K562 (cell line): Measurements from ENCODE around the gene TNFRSF18.

ENCODE experiments used
- CTCF ChIP-seq, 3 experiments: IDR thresholded peaks in 2 of 3; conservative IDR thresholded peaks in 1 of 3; 2 replicates each; pipeline ENCODE4 v1.5.1; 2011 to 2012; ENCODE audit warnings: low read length in 3 of 3, mild to moderate bottlenecking in 3 of 3, control low read depth in 2 of 3, improper control_type of control experiment in 1 of 3, inconsistent platforms in 1 of 3, low read depth in 1 of 3, mixed read lengths in 1 of 3, moderate library complexity in 1 of 3; ENCODE audit not compliant: insufficient read depth in 2 of 3
- MAX ChIP-seq: sonication (generic); formaldehyde crosslinking; IDR thresholded peaks from 2 replicates; pipeline ENCODE4 v1.9.0; 2022; ENCODE audit warnings: mild to moderate bottlenecking, missing genetic modification reagents
- POLR2A ChIP-seq: fragments of 450-650 bp; conservative IDR thresholded peaks from 2 replicates; pipeline ENCODE4 v1.6.1; 2016
- PPARD ChIP-seq: fragments of 250-450 bp; sonication (Bioruptor Pico); IDR thresholded peaks from 2 replicates; pipeline ENCODE4 v1.8.0; 2022; ENCODE audit warnings: inconsistent platforms, mild to moderate bottlenecking, moderate library complexity
- RFX5 ChIP-seq: IDR thresholded peaks from 2 replicates; pipeline ENCODE4 v1.6.1; 2011; ENCODE audit warnings: low read depth, mild to moderate bottlenecking, improper control_type of control experiment, low read length
- TCF15 ChIP-seq: fragments of 250-450 bp; sonication (Bioruptor Pico); IDR thresholded peaks from 2 replicates; pipeline ENCODE4 v1.8.0; 2022; ENCODE audit warnings: moderate library complexity, mild to moderate bottlenecking, inconsistent platforms
- VEZF1 ChIP-seq: fragments of 200-800 bp; sonication (Bioruptor generic); IDR thresholded peaks from 2 replicates; pipeline ENCODE4 v1.6.1; 2017; ENCODE audit warnings: missing genetic modification characterization, missing compliant biosample characterization
- ZNF668 ChIP-seq: fragments of 250-450 bp; sonication (Bioruptor Pico); IDR thresholded peaks from 2 replicates; pipeline ENCODE4 v1.8.0; 2022; ENCODE audit warnings: mild to moderate bottlenecking, inconsistent platforms

- TF ChIP-seq CTCF (IDR thresholded peaks at IDR 0.05 in 2 of 3, conservative IDR thresholded peaks at IDR 0.05 in 1 of 3; ENCODE audit: insufficient read depth in 2 of 3, low read depth in 1 of 3, low read length in 3 of 3) = no peak
- no peak for TF ChIP-seq POLR2A
- no peak for TF ChIP-seq VEZF1 (CRISPR knock-in tag)
- no peak for TF ChIP-seq PPARD
- no peak for TF ChIP-seq ZNF668 (CRISPR knock-in tag)
- TF ChIP-seq MAX = no peak
- no peak for TF ChIP-seq TCF15
- TF ChIP-seq RFX5 = no peak
These were observed 42.1 kb downstream of the TNFRSF18 start for GRCh38 chr1:1164361-1164700.
